Left renal pelvis (tissue), 4 donors: Measurements from ENCODE around the gene HBEGF. TPM values are rescaled to one million over a fixed set of nuclear protein-coding genes. Genes with fewer than 3 reads are reported as not detected.
"Not testable (repeated sequence)": the region's sequence is repeated elsewhere in the genome, so short reads cannot be mapped to it uniquely, and the experiment has no call there.

Source experiments
- DNase-seq, 4 donors: peaks; one replicate each; pipeline ENCODE4 v3.0.0-alpha.2; 2013; ENCODE audit warnings: low read depth in 4 of 4, low spot score in 3 of 4
- polyA plus RNA-seq, 4 donors: library from polyadenylated mRNA; unstranded; fragments of 120-200 nt; gene quantifications; one replicate each; pipeline ENCODE4 v1.2.1, GENCODE V29; 2013; ENCODE audit not compliant: insufficient read length in 4 of 4

The HBEGF gene
- polyA plus RNA-seq, 4 donors: 8.9 to 11.4 (median 10.7) TPM

DNA sequence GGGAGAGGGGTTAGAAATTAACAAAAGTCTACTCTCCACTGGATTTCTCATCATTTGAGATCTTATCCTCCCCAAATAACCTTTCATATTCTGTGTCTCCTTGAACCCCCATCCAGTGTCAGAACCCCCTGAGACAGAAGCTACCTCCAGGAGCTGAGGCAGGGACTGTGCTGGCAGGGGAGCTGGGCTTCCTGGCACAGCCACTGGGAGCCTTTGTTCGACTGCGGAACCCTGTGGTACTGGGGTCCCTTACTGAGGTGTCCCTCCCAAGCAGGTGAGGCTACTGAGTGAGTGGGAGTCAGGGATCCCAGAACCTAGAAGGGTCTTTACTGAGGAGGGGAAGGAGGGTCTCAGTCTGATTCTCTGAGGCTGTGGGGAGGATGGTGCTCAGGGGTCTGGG lies 15.5 kb upstream of the HBEGF start:
- DNase-seq: no peak

- DNase-seq: no peak
Measured at GRCh38 chr5:140360681-140361479, 14.5 kb upstream of the HBEGF start.

GRCh38 chr5:140360101-140360500 lies 13.7 kb upstream of the HBEGF start, which contains the start of gene SLC4A9:
Gene SLC4A9, plus strand, starts transcription at chr5:140360194. Its CDS starts 43 bp downstream, at chr5:140360237.
- no peak for DNase-seq

- DNase-seq: no peak
Measured at GRCh38 chr5:140358738-140359310, 12.4 kb upstream of the HBEGF start.

DNA sequence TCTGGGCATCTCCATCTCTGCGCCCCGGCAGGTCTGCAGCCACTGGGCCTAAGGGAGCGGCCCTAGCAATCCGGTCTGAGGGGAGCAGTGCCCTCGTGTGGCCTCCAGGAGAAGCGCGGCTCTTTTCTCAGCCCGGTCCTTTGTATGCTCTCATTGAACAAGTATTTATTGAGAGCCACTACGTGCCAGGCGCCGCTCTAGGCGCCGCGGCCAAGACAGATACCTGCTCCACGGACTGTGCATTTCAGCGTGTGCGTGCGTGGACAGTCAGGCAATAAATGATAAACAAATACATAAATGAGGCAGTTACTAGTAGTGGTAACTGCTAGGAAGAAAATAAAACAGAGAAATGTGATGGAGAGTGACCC lies 11.3 kb upstream of the HBEGF start:
- DNase-seq: peak in 2 of 4 donors; percentile 53 to 57

DNA sequence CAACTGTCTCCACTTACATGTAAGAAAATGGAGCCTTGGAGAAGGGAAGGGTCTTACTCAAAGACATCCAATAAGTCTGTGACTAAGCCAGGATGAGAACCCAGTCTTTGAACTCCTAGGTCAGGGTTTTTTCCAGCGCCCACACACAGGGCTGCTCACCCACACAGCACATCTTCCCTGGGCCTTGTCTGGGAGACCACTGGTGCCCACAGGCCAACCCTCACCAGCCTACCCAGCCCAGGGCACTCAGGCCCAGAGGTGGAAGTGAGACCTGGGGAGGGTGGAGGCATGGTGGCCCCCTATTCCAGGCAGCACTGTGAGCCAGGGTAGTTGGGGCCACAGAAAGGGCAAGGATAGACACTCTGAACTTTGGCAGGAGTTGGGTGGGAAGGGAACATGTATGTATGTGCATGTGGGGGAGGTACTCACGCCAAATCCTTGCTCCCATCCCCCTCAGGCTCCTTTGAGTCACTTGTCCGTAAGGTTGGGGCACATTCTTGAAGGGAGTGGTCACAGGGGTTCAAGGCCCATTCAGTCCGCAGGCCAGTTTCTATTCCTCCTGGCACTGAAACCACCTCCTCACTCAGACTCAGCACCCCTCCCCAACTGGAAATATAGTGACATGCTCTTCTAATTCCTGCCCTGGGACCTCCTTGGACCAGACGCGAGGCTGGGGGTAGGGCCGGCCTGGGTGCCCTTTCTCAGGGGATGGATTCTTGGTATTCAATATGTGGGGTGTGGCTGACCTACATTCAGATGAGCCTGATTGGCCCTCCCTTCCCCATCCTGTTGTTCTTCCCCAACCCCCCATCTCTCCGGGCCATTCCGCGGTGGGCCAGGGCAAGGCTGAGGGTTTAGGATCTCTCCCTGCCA lies 10.7 kb upstream of the HBEGF start:
- no peak for DNase-seq

- DNase-seq: no peak
Measured at GRCh38 chr5:140355546-140355945, 9.1 kb upstream of the HBEGF start.

GRCh38 chr5:140351609-140352334 lies 5.4 kb upstream of the HBEGF start:
- peak in 1 of 4 donors; percentile 66 for DNase-seq

DNA sequence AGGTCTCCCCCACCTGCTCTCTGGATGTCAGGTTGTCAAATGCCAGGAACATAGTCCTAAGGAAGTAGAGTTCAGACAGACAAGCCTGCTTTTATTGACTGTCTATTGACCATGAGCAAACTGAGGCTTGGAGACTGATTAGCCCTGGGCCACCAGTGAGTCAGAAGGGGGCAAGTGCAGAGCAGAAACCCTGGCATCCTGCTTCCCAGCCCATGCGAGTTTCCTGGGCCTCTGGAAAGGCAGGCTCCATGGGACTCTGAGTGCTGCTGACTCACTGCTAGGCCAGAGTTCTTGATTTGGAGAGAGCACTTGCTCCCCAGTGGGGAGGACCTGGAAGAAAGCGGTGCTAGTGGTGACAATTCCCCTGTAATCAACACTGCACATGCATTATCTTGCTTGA lies 2.8 kb upstream of the HBEGF start:
- DNase-seq: no peak

DNA sequence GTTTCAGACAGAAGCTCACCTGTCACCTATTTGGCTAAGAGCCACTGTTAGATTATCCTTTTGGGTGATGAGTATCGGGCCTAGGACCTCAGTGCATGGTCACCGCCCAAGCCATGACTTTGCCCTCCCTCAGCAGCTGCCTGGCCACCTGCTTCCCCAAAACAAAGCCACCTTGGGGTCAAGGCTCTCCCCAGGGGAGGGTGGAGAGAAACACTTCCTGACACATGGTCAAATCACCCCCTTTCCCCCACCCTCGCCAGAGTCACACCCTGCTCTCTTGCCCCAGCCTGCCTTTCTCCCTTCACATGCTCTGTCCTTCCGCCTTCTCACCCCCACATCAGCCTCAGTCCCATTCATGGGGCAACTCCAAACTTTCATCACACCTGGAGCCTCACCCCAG lies 1.7 kb upstream of the HBEGF start:
- no peak for DNase-seq

- DNase-seq: no peak
Measured at GRCh38 chr5:140347360-140347759, 957 bp upstream of the HBEGF start.

DNA sequence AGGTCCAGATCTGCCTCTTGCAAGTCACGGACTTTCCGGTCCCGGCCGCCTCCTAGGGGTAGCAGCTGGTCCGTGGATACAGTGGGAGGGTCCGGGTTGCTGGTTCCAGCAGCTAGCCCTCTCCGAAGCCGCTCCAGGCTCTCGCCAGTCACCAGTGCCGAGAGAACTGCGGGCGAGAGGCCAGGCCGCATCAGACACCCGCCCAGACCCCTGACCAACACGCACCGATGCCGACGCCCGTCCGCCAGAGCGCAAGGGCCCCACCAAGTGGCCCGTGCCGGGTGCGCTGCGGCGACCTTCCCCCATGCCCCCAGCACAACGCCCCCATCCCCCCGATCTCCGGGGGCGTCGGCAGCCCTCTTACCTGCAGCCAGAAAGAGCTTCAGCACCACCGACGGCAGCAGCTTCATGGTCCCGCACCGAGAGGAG lies 470 bp downstream of the HBEGF start:
- no peak for DNase-seq

- DNase-seq: no peak
Measured at GRCh38 chr5:140344683-140345423, 1.6 kb downstream of the HBEGF start.

DNA sequence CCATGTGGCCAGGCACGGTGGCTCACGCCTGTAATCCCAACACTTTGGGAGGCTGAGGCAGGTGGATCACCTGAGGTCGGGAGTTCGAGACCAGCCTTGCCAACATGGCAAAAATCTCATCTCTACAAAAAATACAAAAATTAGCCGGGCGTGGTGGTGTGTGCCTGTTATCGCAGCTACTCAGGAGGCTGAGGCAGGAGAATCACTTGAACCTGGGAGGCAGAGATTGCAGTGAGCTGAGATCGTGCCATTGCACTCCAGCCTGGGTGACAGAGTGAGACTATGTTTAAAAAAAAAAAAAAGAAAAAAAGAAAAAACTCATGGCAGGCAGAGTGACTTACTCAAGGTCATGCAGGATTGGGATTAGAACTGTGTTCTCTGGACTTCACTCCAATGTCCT lies 2.6 kb downstream of the HBEGF start:
- not testable (repeated sequence) for DNase-seq

GRCh38 chr5:140342896-140343295 lies 3.5 kb downstream of the HBEGF start:
- no peak for DNase-seq

DNA sequence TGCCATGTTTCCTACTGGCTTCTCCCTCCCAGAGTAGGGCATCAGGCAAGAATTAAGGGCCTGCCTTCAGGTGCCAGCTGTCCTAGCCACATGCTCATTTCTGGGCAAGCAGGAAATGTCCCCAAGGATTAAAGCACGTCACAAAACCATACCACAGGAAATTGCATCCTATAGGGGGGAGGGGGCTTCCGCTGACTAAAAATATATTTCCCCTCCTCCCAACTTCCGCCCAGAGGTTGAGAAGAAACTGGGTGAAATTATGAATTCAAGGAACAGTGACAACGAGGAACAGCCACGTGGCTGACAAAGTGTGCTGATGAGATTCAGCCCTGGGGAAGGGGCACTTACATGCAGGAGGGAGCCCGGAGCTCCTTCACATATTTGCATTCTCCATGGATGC lies 4.1 kb downstream of the HBEGF start:
- DNase-seq: no peak

DNA sequence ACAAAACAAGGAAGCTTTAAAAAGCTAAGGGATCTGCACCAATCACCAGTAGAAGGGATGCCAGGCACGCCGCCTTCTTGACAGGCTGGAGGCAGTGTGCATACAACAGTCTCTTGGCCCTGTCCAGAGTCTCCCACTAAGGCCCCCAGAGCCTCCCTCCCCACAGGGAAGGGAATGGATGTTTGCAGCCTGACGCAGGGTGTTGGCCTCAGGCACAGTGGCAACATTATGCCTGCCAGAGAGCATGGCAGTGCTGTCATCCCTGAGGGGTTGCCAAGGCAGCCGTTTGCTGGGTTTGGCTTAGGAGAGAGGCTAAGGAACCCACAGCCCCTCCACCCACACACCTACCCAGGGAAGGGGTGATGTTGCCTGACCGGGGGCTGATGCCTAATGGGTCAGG lies 4.8 kb downstream of the HBEGF start:
- no peak for DNase-seq

DNA sequence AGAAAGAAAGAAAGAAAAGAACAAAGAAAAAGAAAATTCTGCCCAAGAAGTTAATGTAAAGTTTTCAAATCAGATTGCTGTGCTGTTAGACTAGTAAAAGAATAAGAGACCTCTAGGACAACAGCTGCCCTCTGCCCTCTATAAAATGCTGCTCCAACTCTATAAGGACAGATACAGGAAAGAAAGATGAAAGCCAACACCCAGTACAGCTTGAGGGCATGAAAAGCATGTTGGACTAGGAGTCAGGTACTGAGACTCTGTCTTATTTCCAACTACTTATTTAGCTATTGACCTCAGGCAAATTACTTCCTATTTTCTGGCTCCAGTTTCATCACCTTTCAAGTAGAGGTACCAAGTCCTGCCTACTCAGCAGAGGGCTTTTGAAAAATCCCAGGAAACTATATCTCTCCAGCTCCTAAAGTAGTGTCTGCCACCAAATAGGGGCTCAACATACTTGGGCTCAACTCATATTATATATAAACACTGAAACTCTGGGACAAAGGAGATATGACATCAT lies 5.7 kb downstream of the HBEGF start:
- DNase-seq: no peak

GRCh38 chr5:140339636-140340035 lies 6.8 kb downstream of the HBEGF start:
- no peak for DNase-seq

- no peak for DNase-seq
Measured at GRCh38 chr5:140338908-140339307, 7.5 kb downstream of the HBEGF start.
